Loucy (cell line): Measurements from ENCODE around the gene KLK15.

Source experiments
- H2AFZ ChIP-seq: fragments of 200-600 bp; sonication (generic); 2 replicates; pipeline ENCODE4 v1.6.0; 2016; ENCODE audit warnings: antibody characterized with exemption, mild to moderate bottlenecking, low read length, moderate library complexity
- H3F3A ChIP-seq: fragments of 200-600 bp; 2 replicates; pipeline ENCODE4 v1.6.0; 2016; ENCODE audit warnings: antibody characterized with exemption, low read depth, mild to moderate bottlenecking
- H3K27me3 ChIP-seq: fragments of 200-600 bp; sonication (generic); 2 replicates; pipeline ENCODE4 v1.6.1; 2014; ENCODE audit warnings: low read length, mild to moderate bottlenecking; ENCODE audit not compliant: insufficient read depth, poor library complexity, severe bottlenecking
- H3K36me3 ChIP-seq: fragments of 200-600 bp; sonication (generic); 2 replicates; pipeline ENCODE4 v1.6.1; 2016; ENCODE audit warnings: low read length; ENCODE audit not compliant: insufficient read depth
- H3K4me1 ChIP-seq: fragments of 200-600 bp; sonication (generic); 2 replicates; pipeline ENCODE4 v1.5.1; 2014; ENCODE audit warnings: low read length, mild to moderate bottlenecking; ENCODE audit not compliant: insufficient read depth, poor library complexity, severe bottlenecking
- H3K4me2 ChIP-seq: fragments of 200-600 bp; sonication (generic); 2 replicates; pipeline ENCODE4 v1.6.0; 2014; ENCODE audit warnings: antibody characterized with exemption, low read length, low read depth, mild to moderate bottlenecking; ENCODE audit not compliant: poor library complexity, severe bottlenecking
- H3K4me3 ChIP-seq: fragments of 200-600 bp; sonication (generic); 2 replicates; pipeline ENCODE4 v1.5.1; 2014; ENCODE audit warnings: low read length, mild to moderate bottlenecking, mixed read lengths; ENCODE audit not compliant: poor library complexity, severe bottlenecking
- H3K79me2 ChIP-seq: fragments of 200-600 bp; sonication (generic); 2 replicates; pipeline ENCODE4 v1.6.1; 2014; ENCODE audit warnings: low read length; ENCODE audit not compliant: insufficient read depth
- H3K9ac ChIP-seq: fragments of 200-600 bp; sonication (generic); 2 replicates; pipeline ENCODE4 v1.6.0; 2014; ENCODE audit warnings: mild to moderate bottlenecking, low read depth, low read length, moderate library complexity; ENCODE audit not compliant: poor library complexity, severe bottlenecking
- H3K9me2 ChIP-seq: fragments of 200-600 bp; sonication (generic); replicated peaks from 2 replicates; pipeline ENCODE4 v1.6.1; 2016; ENCODE audit warnings: low read depth, low read length, mixed read lengths
- H3K9me3 ChIP-seq: fragments of 200-600 bp; sonication (generic); 2 replicates; pipeline ENCODE4 v1.6.1; 2014; ENCODE audit warnings: mild to moderate bottlenecking, antibody characterized with exemption, low read length, low read depth; ENCODE audit not compliant: insufficient read depth
- H4K20me1 ChIP-seq: fragments of 200-600 bp; sonication (generic); 2 replicates; pipeline ENCODE4 v1.6.0; 2014; ENCODE audit warnings: antibody characterized with exemption, low read length, mild to moderate bottlenecking; ENCODE audit not compliant: insufficient read depth, poor library complexity, severe bottlenecking
- CTCF ChIP-seq: fragments of 200-600 bp; sonication (generic); conservative IDR thresholded peaks from 2 replicates; pipeline ENCODE4 v1.5.1; 2014; ENCODE audit warnings: mild to moderate bottlenecking, antibody characterized with exemption, low read length
- EZH2phosphoT487 ChIP-seq: fragments of 200-600 bp; IDR thresholded peaks from 2 replicates; pipeline ENCODE4 v1.6.1; 2018; ENCODE audit warnings: antibody characterized with exemption, mild to moderate bottlenecking, moderate library complexity, borderline replicate concordance

KLK15 gene

GRCh38 chr19:50837300-50837699 lies 3.9 kb upstream of the KLK15 start:
- Histone ChIP-seq H3K9ac (no peak overlapping the region), H3K4me2 (no peak overlapping the region), H3K79me2 (no peaks in the 10 kb centered on the region), H3F3A (no peaks in the 10 kb centered on the region), H3K4me3 (no peak overlapping the region), H2AFZ (no peak overlapping the region), H3K9me3 (no peaks in the 10 kb centered on the region), H3K9me2 (no peaks in the 10 kb centered on the region), H3K27me3 (no peaks in the 10 kb centered on the region), H3K4me1 (no peaks in the 10 kb centered on the region), H3K36me3 (no peaks in the 10 kb centered on the region), H4K20me1 (no peaks in the 10 kb centered on the region)
- no peak for TF ChIP-seq CTCF
- no peak for TF ChIP-seq EZH2phosphoT487

GRCh38 chr19:50836543-50837195 lies 3.3 kb upstream of the KLK15 start:
- no peaks in the 10 kb centered on the region for H3K79me2 ChIP-seq
- no peaks in the 10 kb centered on the region for H3K9me3 ChIP-seq
- no peak overlapping the region for H3K4me2 ChIP-seq
- H3F3A ChIP-seq: no peaks in the 10 kb centered on the region
- no peak overlapping the region for H2AFZ ChIP-seq
- H3K4me3 ChIP-seq: no peak overlapping the region
- no peaks in the 10 kb centered on the region for H4K20me1 ChIP-seq
- no peaks in the 10 kb centered on the region for H3K27me3 ChIP-seq
- TF ChIP-seq EZH2phosphoT487: no peak
- no peak for TF ChIP-seq CTCF
- H3K4me1 ChIP-seq: no peaks in the 10 kb centered on the region
- no peak overlapping the region for H3K9ac ChIP-seq
- H3K9me2 ChIP-seq: no peaks in the 10 kb centered on the region
- no peaks in the 10 kb centered on the region for H3K36me3 ChIP-seq

GRCh38 chr19:50835785-50836542 lies 2.6 kb upstream of the KLK15 start:
- Histone ChIP-seq H3K4me2 (peak overlapping the region; percentile 52), H3F3A (no peaks in the 10 kb centered on the region), H3K36me3 (no peaks in the 10 kb centered on the region), H3K9me2 (no peaks in the 10 kb centered on the region), H2AFZ (peak overlapping the region; percentile 90), H3K79me2 (no peaks in the 10 kb centered on the region), H3K4me3 (peak overlapping the region; percentile 69), H3K27me3 (no peaks in the 10 kb centered on the region), H3K9ac (peak overlapping the region; percentile 45), H3K4me1 (no peaks in the 10 kb centered on the region), H4K20me1 (no peaks in the 10 kb centered on the region), H3K9me3 (no peaks in the 10 kb centered on the region)
- TF ChIP-seq CTCF (no peak), EZH2phosphoT487 (no peak)
